GM18505 (cell line): Measurements from ENCODE around the gene CACTIN.

ENCODE experiments used
- ATAC-seq: cut with Tn5 transposase; IDR thresholded peaks from one replicate; pipeline ENCODE4 v1.9.1; 2021; ENCODE audit not compliant: unreplicated experiment
- POLR2A ChIP-seq: IDR thresholded peaks from 4 replicates; pipeline ENCODE4 v1.6.1; 2011; ENCODE audit warnings: borderline replicate concordance; ENCODE audit not compliant: insufficient read depth, insufficient read length; ENCODE audit errors: extremely low read depth

CACTIN gene

GRCh38 chr19:3626473-3627350 lies at the start of gene CACTIN:
CACTIN (minus strand) TSS chr19:3626790; CDS start chr19:3626762, 28 bp downstream.
- ATAC-seq = peak; percentile 79
- peak; percentile 89 for TF ChIP-seq POLR2A

GRCh38 chr19:3674784-3675543 lies 48.4 kb upstream of the CACTIN start:
- ATAC-seq = no peak

GRCh38 chr19:3673506-3674439 lies 47.2 kb upstream of the CACTIN start:
- no peak for ATAC-seq
- TF ChIP-seq POLR2A = no peak

More at GRCh38 chr19:3674784-3675543, 48.4 kb upstream of the CACTIN start:
- no peak for TF ChIP-seq POLR2A

- ATAC-seq = no peak
These were observed 46.4 kb upstream of the CACTIN start for GRCh38 chr19:3672993-3673392.

GRCh38 chr19:3672575-3672948 lies 46.0 kb upstream of the CACTIN start:
- ATAC-seq = no peak
- no peak for TF ChIP-seq POLR2A

More at GRCh38 chr19:3672993-3673392, 46.4 kb upstream of the CACTIN start:
- no peak for TF ChIP-seq POLR2A

- no peak for ATAC-seq
- no peak for TF ChIP-seq POLR2A
These were observed 45.3 kb upstream of the CACTIN start for GRCh38 chr19:3671680-3672574.

GRCh38 chr19:3670796-3671679 lies 44.4 kb upstream of the CACTIN start:
- no peak for TF ChIP-seq POLR2A
- ATAC-seq = no peak

GRCh38 chr19:3669947-3670795 lies 43.6 kb upstream of the CACTIN start:
- ATAC-seq = no peak
- TF ChIP-seq POLR2A = no peak

- ATAC-seq = no peak
- TF ChIP-seq POLR2A = no peak
These were observed 42.7 kb upstream of the CACTIN start for GRCh38 chr19:3669082-3669946.
